SU-DHL-6 (cell line): ENCODE measurements around the gene NELL1.

Source experiments
- CTCF ChIP-seq: fragments of 200-600 bp; sonication (generic); IDR thresholded peaks from one replicate; pipeline ENCODE4 v1.5.1; 2017; ENCODE audit warnings: antibody characterized with exemption, mild to moderate bottlenecking, low read length, moderate library complexity; ENCODE audit not compliant: insufficient read depth, poor library complexity, severe bottlenecking
- EZH2phosphoT487 ChIP-seq: fragments of 200-600 bp; sonication (generic), shearing (Covaris generic); conservative IDR thresholded peaks from 2 replicates; pipeline ENCODE4 v1.6.1; 2018; ENCODE audit warnings: mild to moderate bottlenecking, antibody characterized with exemption, low read length, moderate library complexity, mixed read lengths

GRCh38 chr11:21537980-21538379, 868.6 kb downstream of the NELL1 start:
- TF ChIP-seq CTCF (no peak), EZH2phosphoT487 (no peak)
